ENCODE results near the gene OAS1. TPM values are rescaled to one million over a fixed set of nuclear protein-coding genes. Genes with fewer than 3 reads are reported as not detected.

OAS1 gene
- 5.7 TPM for total RNA-seq

DNA sequence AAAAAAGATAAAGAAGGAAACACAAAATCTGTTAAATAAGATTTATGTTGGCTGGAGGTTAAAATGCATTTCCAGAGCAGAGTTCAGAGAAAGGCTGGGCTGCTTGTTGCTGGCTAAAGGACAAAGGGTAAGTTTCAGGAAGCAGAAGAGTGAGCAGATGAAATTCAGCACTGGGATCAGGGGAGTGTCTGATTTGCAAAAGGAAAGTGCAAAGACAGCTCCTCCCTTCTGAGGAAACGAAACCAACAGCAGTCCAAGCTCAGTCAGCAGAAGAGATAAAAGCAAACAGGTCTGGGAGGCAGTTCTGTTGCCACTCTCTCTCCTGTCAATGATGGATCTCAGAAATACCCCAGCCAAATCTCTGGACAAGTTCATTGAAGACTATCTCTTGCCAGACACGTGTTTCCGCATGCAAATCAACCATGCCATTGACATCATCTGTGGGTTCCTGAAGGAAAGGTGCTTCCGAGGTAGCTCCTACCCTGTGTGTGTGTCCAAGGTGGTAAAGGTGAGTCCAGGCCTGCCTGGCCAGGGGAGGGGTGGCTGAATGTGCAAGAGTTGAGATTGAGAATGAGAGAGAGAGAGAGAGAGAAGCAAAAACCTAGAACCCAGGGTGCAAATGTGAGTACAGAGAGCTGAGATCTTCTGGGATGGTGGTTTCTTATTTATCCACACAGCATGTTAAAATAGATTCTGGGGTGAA, at the start of gene OAS1:
TSS of gene OAS1 (plus strand) at position 251 of the 703 bp plus-strand sequence. CDS start at position 329, 78 bp downstream.

DNA sequence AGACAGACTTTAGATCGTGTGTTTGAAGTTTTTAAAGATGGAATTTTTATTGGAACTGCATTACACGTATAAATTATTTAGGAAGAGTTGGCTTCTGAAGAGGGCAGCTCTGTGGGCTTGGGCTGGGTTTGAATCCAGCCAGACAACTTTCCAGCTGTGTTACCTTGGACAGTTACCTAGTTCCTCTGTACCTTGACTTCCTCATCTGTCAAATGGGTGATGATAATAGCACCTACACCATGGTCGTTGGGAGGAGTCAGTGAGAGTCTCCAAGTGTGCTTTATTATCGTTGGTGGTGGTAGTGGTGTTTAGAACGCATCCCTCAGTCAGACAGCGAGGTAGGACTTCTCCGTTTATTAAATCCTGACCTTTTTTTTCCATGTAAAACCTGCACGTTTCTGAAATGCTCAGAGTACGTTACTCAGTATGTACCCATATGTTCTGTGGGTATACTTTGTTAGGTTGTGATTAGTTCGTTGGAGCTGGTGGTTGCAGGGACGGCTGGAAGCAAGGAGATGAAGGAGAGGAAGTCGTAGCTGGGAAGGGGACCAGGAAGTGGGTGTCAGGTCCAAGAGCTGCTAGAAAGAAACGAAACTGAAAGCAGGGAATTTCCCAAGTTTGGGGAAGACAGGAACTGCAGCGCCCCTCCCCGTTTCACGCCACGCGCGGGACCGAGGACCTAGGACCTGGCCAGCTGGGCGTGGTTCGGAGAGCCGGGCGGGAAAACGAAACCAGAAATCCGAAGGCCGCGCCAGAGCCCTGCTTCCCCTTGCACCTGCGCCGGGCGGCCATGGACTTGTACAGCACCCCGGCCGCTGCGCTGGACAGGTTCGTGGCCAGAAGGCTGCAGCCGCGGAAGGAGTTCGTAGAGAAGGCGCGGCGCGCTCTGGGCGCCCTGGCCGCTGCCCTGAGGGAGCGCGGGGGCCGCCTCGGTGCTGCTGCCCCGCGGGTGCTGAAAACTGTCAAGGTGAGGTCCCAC, 31.3 kb downstream of the OAS1 start, which contains the start of gene OAS3:
TSS of gene OAS3 (plus strand) at position 734 of the 979 bp plus-strand sequence. CDS start at position 791, 57 bp downstream.

Other genes with a start within 250 kb of the OAS1 start
- 2.5 TPM for gene RPH3A, start 115.2 kb upstream of the OAS1 start, total RNA-seq
- gene OAS3, start 31.5 kb downstream of the OAS1 start, total RNA-seq: 10.3 TPM
- 3.4 TPM for gene OAS2, start 71.6 kb downstream of the OAS1 start, total RNA-seq
- 19.1 TPM for gene DTX1, start 149.8 kb downstream of the OAS1 start, total RNA-seq
- gene RASAL1, start 228.8 kb downstream of the OAS1 start, total RNA-seq: 2.9 TPM
- gene CFAP73, start 242.8 kb downstream of the OAS1 start, total RNA-seq: not detected